Measurements from ENCODE around the gene PRRC2C.
"Not testable (repeated sequence)": the region's sequence is repeated elsewhere in the genome, so short reads cannot be mapped to it uniquely, and the experiment has no call there.

The PRRC2C gene

GRCh38 chr1:171582589-171582988, 97.3 kb downstream of the PRRC2C start:
- no peak for ATAC-seq (ENCODE audit: low read depth)
- Mint-ChIP-seq H3K9me3 (no peaks in the 10 kb centered on the region), H3K4me3 (no peak overlapping the region), H3K4me1 (no peaks in the 10 kb centered on the region), H3K36me3 (peaks cover 32% of the 10 kb centered on the region), H3K27ac (no peak overlapping the region), H3K27me3 (no peaks in the 10 kb centered on the region)
- DNase-seq (ENCODE audit: low spot score in 2 of 2) = no peak

DNA sequence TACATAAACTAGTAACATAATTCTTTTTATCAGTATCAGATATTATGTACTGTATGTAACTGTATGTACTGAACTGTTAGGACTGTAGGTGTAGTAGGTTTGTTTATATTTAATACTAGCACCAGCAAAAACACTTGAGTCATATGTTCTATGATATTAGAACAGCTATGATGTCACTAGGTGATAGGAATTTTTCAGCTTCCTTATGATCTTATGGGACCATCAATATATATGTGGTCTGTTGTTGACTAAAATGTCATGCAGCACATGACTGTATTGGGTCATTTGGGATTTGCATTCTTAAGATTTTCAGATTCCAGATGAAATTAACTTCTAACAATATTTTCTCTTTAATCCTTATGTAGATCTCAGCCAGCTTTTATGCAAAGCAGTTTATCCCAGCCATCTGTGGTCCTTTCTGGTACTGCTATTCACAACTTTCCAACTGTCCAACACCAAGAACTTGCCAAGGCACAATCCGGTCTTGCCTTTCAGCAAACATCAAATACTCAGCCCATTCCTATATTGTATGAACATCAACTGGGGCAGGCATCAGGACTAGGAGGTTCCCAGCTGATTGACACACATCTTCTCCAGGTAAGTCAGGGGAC, 98.4 kb downstream of the PRRC2C start:
- H3K36me3 Mint-ChIP-seq = peaks cover 35% of the 10 kb centered on the region
- no peaks in the 10 kb centered on the region for H3K4me1 Mint-ChIP-seq
- DNase-seq (ENCODE audit: low spot score in 2 of 2) (no peak), ATAC-seq (ENCODE audit: low read depth) (no peak)
- H3K9me3 Mint-ChIP-seq = no peaks in the 10 kb centered on the region
- H3K27ac Mint-ChIP-seq = peak overlapping the region; percentile 73
- no peaks in the 10 kb centered on the region for H3K27me3 Mint-ChIP-seq
- no peak overlapping the region for H3K4me3 Mint-ChIP-seq

GRCh38 chr1:171585715-171586114, 100.4 kb downstream of the PRRC2C start:
- Mint-ChIP-seq H3K9me3 (no peaks in the 10 kb centered on the region), H3K4me1 (no peaks in the 10 kb centered on the region), H3K4me3 (no peak overlapping the region), H3K27ac (peak overlapping the region; percentile 69), H3K27me3 (no peaks in the 10 kb centered on the region), H3K36me3 (peaks cover 38% of the 10 kb centered on the region)
- ATAC-seq (ENCODE audit: low read depth) (no peak), DNase-seq (ENCODE audit: low spot score in 2 of 2) (no peak)

GRCh38 chr1:171588230-171588629, 102.9 kb downstream of the PRRC2C start:
- no peak for ATAC-seq (ENCODE audit: low read depth)

DNA sequence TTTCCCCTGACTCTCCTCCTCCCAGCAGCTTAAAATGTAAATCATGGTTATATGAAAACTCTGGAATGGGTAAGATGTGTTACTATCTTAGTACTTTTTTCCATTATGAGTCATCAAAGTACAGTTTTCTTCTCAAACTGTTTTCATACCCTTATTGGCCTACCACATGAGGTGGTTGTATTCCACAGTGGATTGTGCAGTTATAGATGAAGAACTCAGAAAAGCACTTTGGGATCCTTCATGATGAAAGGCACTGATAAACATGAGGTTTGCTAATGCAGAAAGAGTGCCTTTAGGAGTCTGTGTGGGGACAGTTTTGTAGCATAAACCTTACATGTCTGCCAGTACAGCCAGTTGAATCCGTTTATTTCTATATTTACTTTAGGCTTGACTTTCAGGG, 104.7 kb downstream of the PRRC2C start:
- no peaks in the 10 kb centered on the region for H3K27me3 Mint-ChIP-seq
- H3K9me3 Mint-ChIP-seq = no peaks in the 10 kb centered on the region
- ATAC-seq (ENCODE audit: low read depth) (no peak), DNase-seq (ENCODE audit: low spot score in 2 of 2) (no peak)
- H3K36me3 Mint-ChIP-seq = peaks cover 42% of the 10 kb centered on the region
- no peak overlapping the region for H3K27ac Mint-ChIP-seq
- no peaks in the 10 kb centered on the region for H3K4me1 Mint-ChIP-seq
- no peak overlapping the region for H3K4me3 Mint-ChIP-seq

More at GRCh38 chr1:171588230-171588629, 102.9 kb downstream of the PRRC2C start:
- Mint-ChIP-seq H3K4me1 (no peaks in the 10 kb centered on the region), H3K27ac (no peak overlapping the region), H3K9me3 (no peaks in the 10 kb centered on the region), H3K36me3 (peaks cover 47% of the 10 kb centered on the region), H3K4me3 (no peak overlapping the region), H3K27me3 (no peaks in the 10 kb centered on the region)
- no peak for DNase-seq (ENCODE audit: low spot score in 2 of 2)

- Mint-ChIP-seq H3K27ac (no peak overlapping the region), H3K36me3 (peaks cover 18% of the 10 kb centered on the region), H3K4me1 (no peaks in the 10 kb centered on the region), H3K27me3 (no peaks in the 10 kb centered on the region), H3K9me3 (no peaks in the 10 kb centered on the region), H3K4me3 (no peak overlapping the region)
- DNase-seq (ENCODE audit: low spot score in 2 of 2) = no peak
- ATAC-seq (ENCODE audit: low read depth) = no peak
Measured at GRCh38 chr1:171595324-171595723, 110.0 kb downstream of the PRRC2C start.

DNA sequence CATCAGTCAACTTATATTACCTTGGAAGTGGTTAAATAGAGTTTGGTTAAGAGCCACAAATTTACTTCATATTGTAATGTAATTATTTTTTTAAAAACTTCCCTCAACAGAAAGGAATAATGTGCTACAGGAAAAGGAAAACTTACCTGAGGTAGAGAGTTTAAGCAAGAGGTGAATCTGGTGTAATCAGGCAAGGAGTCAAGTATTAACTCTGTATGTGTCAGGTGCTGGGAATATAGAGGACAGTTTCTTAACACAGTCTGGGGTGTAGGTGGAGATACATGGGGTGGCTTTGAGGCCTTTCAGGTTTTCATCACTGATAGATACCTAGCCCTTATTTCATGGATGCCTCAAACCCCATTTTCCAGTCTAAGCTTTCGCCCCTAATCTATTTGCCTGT, 110.8 kb downstream of the PRRC2C start:
- Mint-ChIP-seq H3K36me3 (peaks cover 17% of the 10 kb centered on the region), H3K27me3 (no peaks in the 10 kb centered on the region), H3K4me3 (no peak overlapping the region), H3K4me1 (no peaks in the 10 kb centered on the region), H3K9me3 (no peaks in the 10 kb centered on the region), H3K27ac (no peak overlapping the region)
- ATAC-seq (ENCODE audit: low read depth) (no peak), DNase-seq (ENCODE audit: low spot score in 2 of 2) (no peak)

GRCh38 chr1:171596705-171597104, 111.4 kb downstream of the PRRC2C start:
- Mint-ChIP-seq H3K27me3 (no peaks in the 10 kb centered on the region), H3K4me1 (no peaks in the 10 kb centered on the region), H3K4me3 (no peak overlapping the region), H3K36me3 (peaks cover 11% of the 10 kb centered on the region), H3K27ac (no peak overlapping the region), H3K9me3 (no peaks in the 10 kb centered on the region)
- no peak for ATAC-seq (ENCODE audit: low read depth)
- DNase-seq (ENCODE audit: low spot score in 2 of 2) = no peak

DNA sequence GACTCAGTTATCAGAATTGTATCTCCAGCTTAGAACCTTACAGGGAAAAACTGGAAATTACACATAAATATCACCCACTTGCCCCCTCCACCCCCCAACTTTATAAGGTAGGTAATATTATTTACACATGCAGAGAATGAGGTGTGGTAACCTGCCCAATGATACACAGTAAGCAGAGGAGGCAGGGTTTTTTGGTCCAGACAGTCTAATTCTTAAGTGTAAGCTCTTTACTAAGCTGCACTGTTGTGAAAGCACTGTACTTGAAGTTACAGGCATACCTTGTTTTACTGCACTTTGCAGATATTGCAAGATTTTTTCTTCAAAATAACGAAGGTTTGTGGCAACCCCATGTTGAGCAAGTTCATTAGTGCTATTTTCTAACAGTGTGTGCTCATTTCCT, 111.9 kb downstream of the PRRC2C start:
- no peak overlapping the region for H3K27ac Mint-ChIP-seq
- H3K27me3 Mint-ChIP-seq = no peaks in the 10 kb centered on the region

DNA sequence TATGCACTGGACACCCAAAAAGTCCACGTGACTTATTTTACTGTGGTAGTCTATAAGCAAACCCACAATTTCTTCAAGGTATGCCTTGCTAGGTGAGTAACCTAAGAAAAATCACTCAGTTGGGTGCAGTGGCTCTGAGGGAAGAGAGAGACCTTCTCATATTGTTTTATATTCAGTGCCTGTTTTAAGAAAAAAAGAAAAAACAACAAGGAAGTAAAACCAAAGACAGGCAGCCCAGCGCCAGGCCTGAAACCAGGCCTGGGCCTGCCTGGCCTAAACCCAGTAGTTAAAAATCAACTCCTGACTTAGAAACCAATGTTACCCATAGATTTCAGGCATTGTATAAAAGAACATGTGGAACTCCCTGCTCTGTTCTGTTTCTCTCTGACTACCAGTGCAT, 115.0 kb downstream of the PRRC2C start:
- H3K4me1 Mint-ChIP-seq; H3K36me3 Mint-ChIP-seq; H3K27ac Mint-ChIP-seq; DNase-seq (ENCODE audit: low spot score in 2 of 2); H3K4me3 Mint-ChIP-seq; H3K9me3 Mint-ChIP-seq; ATAC-seq (ENCODE audit: low read depth); H3K27me3 Mint-ChIP-seq: not testable (repeated sequence)

More for the DNA sequence above, 111.9 kb downstream of the PRRC2C start:
- no peaks in the 10 kb centered on the region for H3K4me1 Mint-ChIP-seq
- no peak for ATAC-seq (ENCODE audit: low read depth)
- no peak overlapping the region for H3K4me3 Mint-ChIP-seq
- peaks cover 8% of the 10 kb centered on the region for H3K36me3 Mint-ChIP-seq
- no peak for DNase-seq (ENCODE audit: low spot score in 2 of 2)
- H3K9me3 Mint-ChIP-seq = no peaks in the 10 kb centered on the region

GRCh38 chr1:171600862-171601261, 115.5 kb downstream of the PRRC2C start:
- no peak overlapping the region for H3K4me3 Mint-ChIP-seq
- H3K27ac Mint-ChIP-seq = no peak overlapping the region
- H3K4me1 Mint-ChIP-seq = no peaks in the 10 kb centered on the region
- ATAC-seq (ENCODE audit: low read depth) (no peak), DNase-seq (ENCODE audit: low spot score in 2 of 2) (no peak)
- H3K36me3 Mint-ChIP-seq = no peaks in the 10 kb centered on the region
- no peaks in the 10 kb centered on the region for H3K27me3 Mint-ChIP-seq
- no peaks in the 10 kb centered on the region for H3K9me3 Mint-ChIP-seq

- ATAC-seq (ENCODE audit: low read depth); H3K27ac Mint-ChIP-seq: not testable (repeated sequence)
Measured at GRCh38 chr1:171603042-171603441, 117.7 kb downstream of the PRRC2C start.

DNA sequence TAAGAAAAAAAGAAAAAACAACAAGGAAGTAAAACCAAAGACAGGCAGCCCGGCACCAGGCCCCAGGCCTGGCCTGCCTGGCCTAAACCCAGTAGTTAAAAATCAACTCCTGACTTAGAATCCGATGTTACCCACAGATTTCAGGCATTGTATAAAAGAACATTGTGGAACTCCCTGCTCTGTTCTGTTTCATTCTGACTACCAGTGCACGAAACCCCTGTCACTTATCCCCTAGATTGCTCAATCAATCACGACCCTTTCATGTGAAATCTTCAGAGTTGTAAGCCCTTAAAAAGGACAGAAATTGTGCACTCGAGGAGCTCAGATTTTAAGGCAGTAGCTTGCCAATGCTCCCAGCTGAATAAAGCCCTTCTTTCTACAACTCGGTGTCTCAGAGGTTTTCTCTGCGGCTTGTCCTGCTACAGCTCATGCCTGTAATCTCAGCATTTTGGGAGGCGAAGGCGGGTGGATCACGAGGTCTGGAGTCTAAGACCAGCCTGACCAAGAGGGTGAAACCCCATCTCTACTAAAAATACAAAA, 121.1 kb downstream of the PRRC2C start:
- peak overlapping the region; percentile 72 for H3K27ac Mint-ChIP-seq
- DNase-seq (ENCODE audit: low spot score in 2 of 2) = no peak

More at GRCh38 chr1:171603042-171603441, 117.7 kb downstream of the PRRC2C start:
- not testable (repeated sequence) for H3K9me3 Mint-ChIP-seq; H3K4me3 Mint-ChIP-seq; H3K4me1 Mint-ChIP-seq; DNase-seq (ENCODE audit: low spot score in 2 of 2); H3K27me3 Mint-ChIP-seq; H3K36me3 Mint-ChIP-seq

DNA sequence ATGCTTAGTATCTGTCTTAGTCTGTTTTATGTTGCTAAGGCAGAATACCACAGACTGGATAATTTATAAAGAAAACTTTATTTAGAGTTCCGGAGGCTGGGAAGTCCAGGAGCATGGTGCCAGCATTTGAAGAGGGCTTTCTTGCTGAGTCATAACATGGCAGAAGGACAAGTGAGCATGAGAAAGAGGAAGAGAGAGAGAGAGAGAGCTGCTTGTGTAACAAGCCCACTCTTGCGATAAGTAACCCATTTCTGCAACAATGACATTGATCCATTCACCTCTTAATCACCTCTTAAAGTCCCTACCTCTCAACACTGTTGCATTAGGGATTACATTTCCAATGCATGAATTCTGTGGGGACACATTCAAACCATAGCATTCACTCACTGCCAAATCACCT, 125.1 kb downstream of the PRRC2C start:
- no peak overlapping the region for H3K27ac Mint-ChIP-seq
- no peaks in the 10 kb centered on the region for H3K27me3 Mint-ChIP-seq
- peaks cover 3% of the 10 kb centered on the region for H3K4me1 Mint-ChIP-seq
- H3K36me3 Mint-ChIP-seq = no peaks in the 10 kb centered on the region
- H3K4me3 Mint-ChIP-seq = no peak overlapping the region
- no peaks in the 10 kb centered on the region for H3K9me3 Mint-ChIP-seq
- DNase-seq (ENCODE audit: low spot score in 2 of 2) (no peak), ATAC-seq (ENCODE audit: low read depth) (no peak)

More for the DNA sequence above, 121.1 kb downstream of the PRRC2C start:
- H3K4me3 Mint-ChIP-seq = no peak overlapping the region
- no peaks in the 10 kb centered on the region for H3K36me3 Mint-ChIP-seq
- H3K4me1 Mint-ChIP-seq = peaks cover 3% of the 10 kb centered on the region
- no peaks in the 10 kb centered on the region for H3K9me3 Mint-ChIP-seq
- no peak for ATAC-seq (ENCODE audit: low read depth)
- no peaks in the 10 kb centered on the region for H3K27me3 Mint-ChIP-seq

GRCh38 chr1:171611306-171611705, 126.0 kb downstream of the PRRC2C start:
- Mint-ChIP-seq H3K36me3 (no peaks in the 10 kb centered on the region), H3K4me1 (peaks cover 3% of the 10 kb centered on the region), H3K27ac (no peak overlapping the region), H3K9me3 (no peaks in the 10 kb centered on the region), H3K27me3 (no peaks in the 10 kb centered on the region), H3K4me3 (no peak overlapping the region)
- no peak for ATAC-seq (ENCODE audit: low read depth)
- no peak for DNase-seq (ENCODE audit: low spot score in 2 of 2)
